Prostate gland (tissue), 2 donors: Measurements from ENCODE around the gene IGFLR1. TPM values are rescaled to one million over a fixed set of nuclear protein-coding genes. Genes with fewer than 3 reads are reported as not detected.

Source experiments
- DNase-seq: peaks from one replicate; pipeline ENCODE4 v3.0.0-alpha.2; 2019; ENCODE audit warnings: low spot score
- H3K27ac ChIP-seq, 2 donors: fragments of 200-600 bp; sonication (generic); 2 replicates each; pipeline ENCODE4 v1.5.1; 2017 to 2019
- H3K27me3 ChIP-seq: fragments of 200-600 bp; sonication (generic); replicated peaks from 2 replicates; pipeline ENCODE4 v1.5.1; 2019; ENCODE audit not compliant: insufficient read depth
- H3K36me3 ChIP-seq, 2 donors: fragments of 200-600 bp; sonication (generic); 1 replicate in 1 of 2; 2 replicates in 1 of 2; pipeline versions ENCODE4 v1.5.1 to v1.8.1; 2017 to 2019
- H3K4me1 ChIP-seq: fragments of 200-600 bp; sonication (generic); replicated peaks from 2 replicates; pipeline ENCODE4 v1.5.1; 2019
- H3K4me3 ChIP-seq, 2 donors: fragments of 200-600 bp; sonication (generic); 2 replicates each; pipeline ENCODE4 v1.5.1; 2017 to 2019
- H3K9me3 ChIP-seq: fragments of 200-600 bp; sonication (generic); 2 replicates; pipeline ENCODE4 v1.5.1; 2017
- POLR2A ChIP-seq: fragments of 450-650 bp; IDR thresholded peaks from one replicate; pipeline ENCODE4 v1.6.1; 2016; ENCODE audit warnings: antibody characterized with exemption, mild to moderate bottlenecking
- POLR2AphosphoS5 ChIP-seq: sonication (generic); formaldehyde crosslinking; IDR thresholded peaks from one replicate; pipeline ENCODE4 v1.6.1; 2017; ENCODE audit warnings: antibody characterized with exemption
- WGBS: methylation state at CpG from one replicate; pipeline ENCODE4 v1.1.5; 2018; 5-methylcytosine and 5-hydroxymethylcytosine counted together
- intact Hi-C: fragments of 100-400 bp; cut with DNase I; formaldehyde crosslinking; loops from one replicate; pipeline ENCODE4 v1.14.2; 2022
- total RNA-seq, 2 donors: library from RNA; depleted of rRNA; stranded (reverse); fragments of >200 nt; gene quantifications; one replicate each; pipeline ENCODE4 v1.1.0, GENCODE V29; 2016
- TF ChIP-seq, protein P1 (sequence below), 4 experiments: fragments of 200-600 bp in 2 of 4; fragments of 450-650 bp in 2 of 4; sonication (generic) in 2 of 4; IDR thresholded peaks; 1 replicate in 3 of 4; 2 replicates in 1 of 4; pipeline ENCODE4 v1.5.1; 2016 to 2019; ENCODE audit warnings: antibody characterized with exemption in 4 of 4, mild to moderate bottlenecking in 2 of 4, moderate library complexity in 2 of 4

IGFLR1 gene
- total RNA-seq, 2 donors from 2014 or later: 9.4 to 16.1 TPM

DNA sequence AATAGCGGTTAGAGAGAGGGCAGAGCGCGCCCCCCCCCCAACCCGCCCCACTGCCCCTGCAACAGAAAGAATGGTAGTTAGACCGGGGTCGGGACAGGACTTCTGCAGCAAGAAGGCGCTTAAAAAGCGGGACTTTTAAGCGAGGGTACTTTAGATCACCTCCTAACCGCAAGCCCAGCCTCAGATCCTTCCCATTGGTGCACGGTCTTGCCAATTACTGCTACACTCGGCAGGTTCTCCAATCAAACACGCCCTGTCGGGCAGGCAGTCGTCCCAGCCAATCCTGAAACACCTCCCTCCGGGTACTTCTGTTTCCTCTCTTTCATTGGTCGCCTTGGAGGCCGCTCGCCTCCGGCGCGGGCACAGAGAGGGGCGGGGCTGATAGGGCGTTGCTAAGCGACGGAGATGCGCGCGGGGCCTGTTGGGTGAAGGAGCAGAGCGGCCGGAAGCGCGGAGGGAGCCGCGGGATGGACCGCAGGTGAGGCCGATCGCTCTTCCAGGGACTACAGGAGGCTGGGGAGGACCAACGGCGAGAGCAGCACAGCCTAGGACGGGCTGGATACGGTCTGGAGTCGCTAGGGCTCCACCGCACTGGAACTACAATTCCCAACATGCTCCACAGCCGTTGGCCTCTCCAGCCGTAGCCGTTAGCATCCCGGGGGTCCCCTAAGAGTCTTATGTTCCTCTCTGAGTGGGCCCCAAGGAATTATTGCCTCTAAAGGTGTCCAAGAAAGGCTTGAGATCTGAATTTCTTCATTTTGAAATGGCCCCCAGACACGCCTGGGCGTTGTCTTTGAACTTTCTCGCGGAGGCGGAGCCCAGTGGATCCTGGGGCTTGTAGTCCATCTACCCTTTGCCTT lies 15.7 kb upstream of the IGFLR1 start, which contains the start of gene PROSER3:
PROSER3 (plus strand) TSS at position 428 of the 860 bp plus-strand sequence; CDS start at position 468, 40 bp downstream.
- intact Hi-C loops: loop anchor here (5.0 to 10.0 kb wide), 2 partner anchors 179 to 297 kb away; partner anchors contain the start of genes LRFN3, THAP8 and WDR62
- TF ChIP-seq, protein P1, sequence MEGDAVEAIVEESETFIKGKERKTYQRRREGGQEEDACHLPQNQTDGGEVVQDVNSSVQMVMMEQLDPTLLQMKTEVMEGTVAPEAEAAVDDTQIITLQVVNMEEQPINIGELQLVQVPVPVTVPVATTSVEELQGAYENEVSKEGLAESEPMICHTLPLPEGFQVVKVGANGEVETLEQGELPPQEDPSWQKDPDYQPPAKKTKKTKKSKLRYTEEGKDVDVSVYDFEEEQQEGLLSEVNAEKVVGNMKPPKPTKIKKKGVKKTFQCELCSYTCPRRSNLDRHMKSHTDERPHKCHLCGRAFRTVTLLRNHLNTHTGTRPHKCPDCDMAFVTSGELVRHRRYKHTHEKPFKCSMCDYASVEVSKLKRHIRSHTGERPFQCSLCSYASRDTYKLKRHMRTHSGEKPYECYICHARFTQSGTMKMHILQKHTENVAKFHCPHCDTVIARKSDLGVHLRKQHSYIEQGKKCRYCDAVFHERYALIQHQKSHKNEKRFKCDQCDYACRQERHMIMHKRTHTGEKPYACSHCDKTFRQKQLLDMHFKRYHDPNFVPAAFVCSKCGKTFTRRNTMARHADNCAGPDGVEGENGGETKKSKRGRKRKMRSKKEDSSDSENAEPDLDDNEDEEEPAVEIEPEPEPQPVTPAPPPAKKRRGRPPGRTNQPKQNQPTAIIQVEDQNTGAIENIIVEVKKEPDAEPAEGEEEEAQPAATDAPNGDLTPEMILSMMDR (IDR thresholded peaks at IDR 0.05): peak in 1 of 4 experiments; percentile 18
- TF ChIP-seq POLR2AphosphoS5 (peak; percentile 93), POLR2A (peak; percentile 72)

DNA sequence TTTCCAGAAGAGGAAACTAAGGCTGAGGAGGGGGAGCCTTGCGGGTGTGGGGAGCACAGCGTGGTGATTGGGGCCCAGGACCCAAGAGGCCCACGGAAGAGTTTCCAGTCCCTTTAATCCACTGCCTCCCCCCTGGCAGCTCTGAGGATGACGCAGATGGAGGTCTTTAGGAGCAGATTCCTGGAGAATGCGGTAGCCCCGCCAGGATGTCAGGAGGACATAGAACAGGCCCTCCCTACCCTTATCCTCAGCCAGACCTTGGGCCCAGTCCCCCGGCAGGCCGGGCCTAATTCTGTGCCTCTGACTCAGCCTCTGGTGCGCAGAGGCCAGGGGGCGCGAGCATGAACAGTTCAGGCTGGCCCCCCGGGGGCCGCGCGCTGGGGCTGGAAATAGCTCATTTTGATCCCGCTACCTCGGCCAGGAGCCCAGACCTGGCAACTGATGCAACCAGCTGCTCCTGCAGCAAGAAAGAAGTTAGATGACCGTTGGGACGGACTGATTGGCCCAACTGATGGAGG lies 15.0 kb upstream of the IGFLR1 start:
- Histone ChIP-seq H3K27me3 (no peaks in the 10 kb centered on the region), H3K4me3 (peak overlapping the region; percentile 69 to 97), H3K4me1 (peaks cover 6% of the 10 kb centered on the region), H3K9me3 (no peaks in the 10 kb centered on the region), H3K27ac (peak overlapping the region; percentile 73 to 79), H3K36me3 (peaks cover 0 to 17% of the 10 kb centered on the region in 2 donors)
- 8% methylated on average over 19 of the region's 19 CpGs for WGBS
- TF ChIP-seq POLR2A (no peak), POLR2AphosphoS5 (no peak)
- TF ChIP-seq, protein P1 (IDR thresholded peaks at IDR 0.05): no peak
- no peak for DNase-seq
- intact Hi-C loops: loop anchor here (5.0 to 10.0 kb wide), 2 partner anchors 180 to 298 kb away; partner anchors contain the start of genes LRFN3, THAP8 and WDR62

More for the DNA sequence above, 15.7 kb upstream of the IGFLR1 start, which contains the start of gene PROSER3:
- peaks cover 0 to 11% of the 10 kb centered on the region in 2 donors for H3K36me3 ChIP-seq
- H3K4me3 ChIP-seq: peak within 1 kb of the TSS; percentile 69 to 97
- H3K9me3 ChIP-seq: no peaks in the 10 kb centered on the region
- peak; percentile 99 for DNase-seq
- peak within 1 kb of the TSS; percentile 88 to 93 for H3K27ac ChIP-seq
- WGBS: under 1% methylated on average over 53 of the region's 53 CpGs
- no peaks in the 10 kb centered on the region for H3K27me3 ChIP-seq
- H3K4me1 ChIP-seq: peaks cover 6% of the 10 kb centered on the region

DNA sequence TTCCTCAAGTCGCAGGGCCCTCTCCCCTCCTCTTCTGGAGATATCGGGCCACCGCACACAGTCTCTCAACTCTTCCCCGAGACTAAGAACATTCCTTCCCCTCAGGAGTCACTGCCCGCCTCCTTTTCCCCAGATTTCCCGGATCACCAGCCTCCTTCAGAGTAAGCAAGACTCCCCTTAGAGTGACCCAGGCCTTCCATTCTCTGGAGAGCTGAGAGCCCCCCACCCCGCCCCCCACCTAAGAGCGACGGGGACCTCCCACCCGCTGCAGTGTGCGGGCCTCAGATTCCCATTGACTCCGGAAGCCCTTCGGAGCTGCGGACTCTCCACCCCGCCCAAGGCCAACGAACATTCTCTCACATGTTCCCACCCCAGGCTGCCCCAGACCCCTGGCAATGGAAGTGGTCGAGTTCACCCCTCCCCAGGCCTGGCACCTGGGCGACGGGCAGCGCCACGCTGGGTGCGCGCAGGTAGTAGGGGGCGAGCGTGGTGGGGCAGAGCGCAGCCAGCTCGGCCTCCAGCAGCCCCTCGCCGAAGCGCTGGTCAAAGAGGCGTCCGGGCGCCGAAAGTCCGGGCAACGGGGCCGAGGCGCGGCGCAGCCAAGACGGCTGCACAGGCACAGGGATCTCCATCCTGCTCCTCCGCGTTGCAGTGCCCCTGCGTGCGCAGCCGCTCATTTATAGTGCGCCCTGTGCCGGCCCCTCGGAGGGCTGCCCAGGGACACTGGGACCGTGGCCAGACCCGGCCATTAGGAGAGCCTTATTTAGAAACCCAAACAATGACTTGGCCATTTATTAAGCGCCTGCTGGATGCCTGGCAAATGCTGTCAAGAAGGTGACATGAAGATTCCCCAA lies 14.4 kb upstream of the IGFLR1 start, which contains the start of gene HSPB6:
HSPB6 (minus strand) TSS at position 653 of the 854 bp plus-strand sequence; CDS start at position 632, 21 bp downstream.
- peaks cover 0 to 17% of the 10 kb centered on the region in 2 donors for H3K36me3 ChIP-seq
- H3K9me3 ChIP-seq: no peaks in the 10 kb centered on the region
- DNase-seq: no peak
- TF ChIP-seq, protein P1 (IDR thresholded peaks at IDR 0.05): no peak
- TF ChIP-seq POLR2A: no peak
- TF ChIP-seq POLR2AphosphoS5: no peak
- intact Hi-C loops: loop anchor here (5.0 to 10.0 kb wide), 2 partner anchors 181 to 298 kb away; partner anchors contain the start of genes LRFN3, THAP8 and WDR62
- 20% methylated on average over 51 of the region's 52 CpGs for WGBS
- H3K4me3 ChIP-seq: peak within 1 kb of the TSS; percentile 69 to 97
- H3K27me3 ChIP-seq: no peaks in the 10 kb centered on the region
- H3K4me1 ChIP-seq: peaks cover 6% of the 10 kb centered on the region
- H3K27ac ChIP-seq: peak within 1 kb of the TSS; percentile 73 to 79

DNA sequence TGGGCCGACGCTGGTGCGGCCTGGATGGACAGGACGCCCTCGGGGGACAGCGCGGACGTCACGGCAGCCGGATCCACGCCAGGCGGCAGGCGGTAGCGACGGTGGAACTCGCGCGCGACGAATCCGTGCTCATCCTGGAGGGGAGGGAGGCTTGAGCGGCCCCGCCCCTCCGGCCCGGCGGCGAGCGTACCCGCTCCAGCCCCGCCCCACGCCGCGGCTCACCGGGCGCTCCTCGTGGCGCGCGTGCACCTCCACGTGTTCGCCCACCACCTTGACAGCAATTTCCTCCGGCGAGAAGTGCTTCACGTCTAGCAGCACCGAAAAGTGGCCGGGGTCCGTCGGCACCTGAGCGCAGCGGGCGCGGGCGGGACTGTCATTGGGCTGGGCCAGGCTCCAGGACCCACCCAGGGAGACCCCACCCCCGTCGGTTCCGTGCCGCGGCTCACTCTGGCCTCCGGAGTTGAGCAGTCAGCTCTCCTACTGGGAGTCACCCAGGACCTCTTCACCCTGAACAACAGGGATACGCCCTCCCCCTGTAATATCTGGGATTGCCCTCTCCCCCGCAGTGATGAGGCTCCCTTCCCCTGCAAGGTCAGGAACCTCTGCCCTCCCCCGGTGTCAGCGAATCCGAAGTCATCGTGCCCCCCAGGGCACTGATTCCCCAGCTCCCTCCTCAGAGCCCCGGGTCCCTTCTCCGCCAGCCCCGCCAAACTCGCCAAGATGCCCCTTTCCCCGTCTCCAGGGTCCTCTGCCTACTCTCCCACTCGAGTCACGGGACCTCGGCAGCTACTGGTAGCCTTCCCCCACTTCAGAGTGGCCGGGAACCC lies 13.5 kb upstream of the IGFLR1 start:
- Histone ChIP-seq H3K4me3 (peak overlapping the region; percentile 27 to 97), H3K4me1 (peaks cover 6% of the 10 kb centered on the region), H3K36me3 (peaks cover 0 to 17% of the 10 kb centered on the region in 2 donors), H3K27me3 (no peaks in the 10 kb centered on the region), H3K27ac (peak overlapping the region; percentile 73 to 79), H3K9me3 (no peaks in the 10 kb centered on the region)
- intact Hi-C loops: loop anchor here (5.0 to 10.0 kb wide), 2 partner anchors 182 to 299 kb away; partner anchors contain the start of genes LRFN3, THAP8 and WDR62
- DNase-seq: peak; percentile 38
- WGBS: 17% methylated on average over 62 of the region's 74 CpGs
- no peak for TF ChIP-seq POLR2AphosphoS5
- TF ChIP-seq, protein P1 (IDR thresholded peaks at IDR 0.05): no peak
- TF ChIP-seq POLR2A: no peak
